GM12878 (cell line): ENCODE data around the gene ARHGEF17. TPM values are rescaled to one million over a fixed set of nuclear protein-coding genes. Genes with fewer than 3 reads are reported as not detected.

Experiments used
- ATAC-seq: fragments of 200-7000 bp; cut with Tn5 transposase; 3 replicates; pipeline ENCODE4 v1.9.1; 2020; ENCODE audit warnings: mild to moderate bottlenecking, moderate library complexity
- BruUV-seq: library from RNA; stranded (reverse); fragments of 400-500 nt; replicated peaks from 2 replicates; lab custom pipeline; 2021; lab: Mats Ljungman, UMichigan
- CTCF ChIA-PET: fragments of 300-600 bp; sonication (Branson Sonifier 250); formaldehyde crosslinking; extraction: SDS; loops from one replicate; lab custom pipeline; 2021; ENCODE audit warnings: inconsistent platforms; lab: Yijun Ruan, JAX
- POLR2A ChIA-PET: fragments of 350-600 bp; formaldehyde crosslinking; extraction: SDS; loops from one replicate; lab custom pipeline; 2021; ENCODE audit warnings: inconsistent platforms; lab: Charles Lee
- RAD21 ChIA-PET: fragments of 300-600 bp; sonication (Branson Sonifier 250); formaldehyde crosslinking; loops from one replicate; lab custom pipeline; 2023; ENCODE audit warnings: antibody characterized with exemption; ENCODE audit not compliant: unreplicated experiment; lab: Charles Lee
- SMC1A ChIA-PET: fragments of 300-600 bp; sonication (Branson Sonifier 250); formaldehyde crosslinking; loops from one replicate; lab custom pipeline; 2023; ENCODE audit not compliant: unreplicated experiment, uncharacterized antibody; lab: Charles Lee
- DNase-seq: peaks from one replicate; pipeline ENCODE4 v3.0.0-alpha.2; 2011; ENCODE audit warnings: low read depth, low spot score
- FAIRE-seq: peaks from 3 replicates; lab custom pipeline; 2011; peaks lifted over from hg19 to GRCh38; lab: Jason Lieb, UNC
- H2AFZ ChIP-seq: 2 replicates; pipeline ENCODE4 v1.6.0; 2011; ENCODE audit warnings: low read depth, low read length, control low read depth; ENCODE audit not compliant: control insufficient read depth
- H3K27ac ChIP-seq: 2 replicates; pipeline ENCODE4 v1.5.1; 2011; ENCODE audit warnings: control low read depth; ENCODE audit not compliant: control insufficient read depth, insufficient read depth
- H3K27me3 ChIP-seq, 2 experiments: replicated peaks in 1 of 2; 2 replicates each; pipeline versions ENCODE4 v1.6.0 to v1.6.1; 2011; ENCODE audit warnings: low read length in 1 of 2; ENCODE audit not compliant: control insufficient read depth in 2 of 2, insufficient read depth in 2 of 2
- H3K36me3 ChIP-seq, 2 experiments: 2 replicates each; pipeline ENCODE4 v1.5.1; 2011; ENCODE audit warnings: low read length in 1 of 2; ENCODE audit not compliant: control insufficient read depth in 2 of 2, insufficient read depth in 2 of 2
- H3K4me1 ChIP-seq: 2 replicates; pipeline ENCODE4 v1.6.1; 2011; ENCODE audit warnings: mild to moderate bottlenecking, low read length, moderate library complexity, mixed read lengths; ENCODE audit not compliant: control insufficient read depth, insufficient read depth
- H3K4me2 ChIP-seq: 2 replicates; pipeline ENCODE4 v1.6.0; 2011; ENCODE audit warnings: control low read depth; ENCODE audit not compliant: control insufficient read depth, insufficient read depth
- H3K4me3 ChIP-seq: fragments of 200-600 bp; sonication (generic); 2 replicates; pipeline ENCODE4 v1.5.1; 2016
- H3K79me2 ChIP-seq: 2 replicates; pipeline ENCODE4 v1.6.0; 2011; ENCODE audit warnings: low read length; ENCODE audit not compliant: control insufficient read depth, insufficient read depth
- H3K9ac ChIP-seq: 2 replicates; pipeline ENCODE4 v1.8.0; 2011; ENCODE audit warnings: low read length, control low read depth, mixed read lengths; ENCODE audit not compliant: control insufficient read depth, insufficient read depth
- H3K9me3 ChIP-seq: replicated peaks from 3 replicates; pipeline ENCODE4 v1.5.1; 2011; ENCODE audit warnings: mild to moderate bottlenecking, low read length; ENCODE audit not compliant: control insufficient read depth, insufficient read depth
- H4K20me1 ChIP-seq: 2 replicates; pipeline ENCODE4 v1.6.0; 2011; ENCODE audit not compliant: control insufficient read depth, insufficient read depth
- ATF3 ChIP-seq: IDR thresholded peaks from 2 replicates; pipeline ENCODE4 v1.6.1; 2011; ENCODE audit warnings: low read depth, mild to moderate bottlenecking, low read length, moderate library complexity, borderline replicate concordance; ENCODE audit errors: extremely low read depth
- CHD2 ChIP-seq: IDR thresholded peaks from 2 replicates; pipeline ENCODE4 v1.6.1; 2011; ENCODE audit warnings: low read depth, low read length, improper control_type of control experiment, borderline replicate concordance
- SMC3 ChIP-seq: IDR thresholded peaks from 2 replicates; pipeline ENCODE4 v1.6.1; 2011; ENCODE audit warnings: low read length, improper control_type of control experiment, borderline replicate concordance
- SREBF1 ChIP-seq: IDR thresholded peaks from 2 replicates; pipeline ENCODE4 v1.6.1; 2012; ENCODE audit warnings: mild to moderate bottlenecking, low read length
- ZNF217 ChIP-seq: fragments of 450-650 bp; IDR thresholded peaks from 2 replicates; pipeline ENCODE4 v1.6.1; 2017; ENCODE audit warnings: antibody characterized with exemption, mild to moderate bottlenecking
- ZNF274 ChIP-seq: IDR thresholded peaks from one replicate; pipeline ENCODE4 v1.8.0; 2011; ENCODE audit not compliant: insufficient read length, insufficient read depth
- WGBS: methylation state at CpG from one replicate; pipeline ENCODE4 v1.1.6; 2016; ENCODE audit warnings: low lambda C conversion rate; ENCODE audit not compliant: insufficient replicate concordance, insufficient coverage; ENCODE audit errors: missing lambda C conversion rate; 5-methylcytosine and 5-hydroxymethylcytosine counted together
- in situ Hi-C: fragments of 300-500 bp; cut with MboI; formaldehyde crosslinking; loops from 9 replicates; pipeline ENCODE4 v1.14.3; 2018; ENCODE audit warnings: mixed read lengths
- intact Hi-C: fragments of 100-400 bp; cut with micrococcal nuclease; formaldehyde crosslinking; loops from one replicate; pipeline ENCODE4 v1.14.2; 2022; ENCODE audit not compliant: unreplicated experiment
- polyA plus RNA-seq, 11 experiments: library from polyadenylated mRNA; depleted of rRNA in 4 of 11; unstranded in 6 of 11; stranded (reverse) in 5 of 11; fragments of >200 nt; fragmentation: Nextera tagmentation in 4 of 11; fragmentation: Illumina TruSeq in 1 of 11; extraction: Ambion mirVana in 4 of 11; extraction: Trizol in 1 of 11; gene quantifications; 1 replicate in 1 of 11; 2 replicates in 10 of 11; pipeline versions ENCODE4 v1.2.1 to v1.2.3, GENCODE V29; 2011 to 2016; ENCODE audit warnings: inconsistent platforms in 2 of 11, missing spikeins in 2 of 11, low read depth in 1 of 11
- total RNA-seq, 4 experiments: library from RNA; depleted of rRNA in 3 of 4; stranded (reverse); fragments of >200 nt in 3 of 4; fragmentation: Illumina TruSeq in 1 of 4; extraction: Trizol in 1 of 4; gene quantifications; 2 replicates each; pipeline versions ENCODE4 v1.2.1 to v1.2.3, GENCODE V29; 2013 to 2021
- TF ChIP-seq, protein P1 (sequence below): fragments of 150-350 bp; IDR thresholded peaks from 2 replicates; pipeline ENCODE4 v1.6.1; 2016; ENCODE audit warnings: low read depth, low read length

The ARHGEF17 gene
- total and polyA plus RNA-seq, 10 of the 15 experiments (the other 5 are each of a cell fraction or from before 2014, with no cell fraction given) = 0.15 to 11.0 (median 1.7) TPM

GRCh38 chr11:73283276-73284000 is 24.6 kb upstream of the ARHGEF17 start:
- ChIA-PET RAD21 (no interaction called here), SMC1A (interaction anchor here (1.0 to 1.5 kb wide), 2 partner anchors 15 to 39 kb away, joined by 3 read pairs; no protein-coding TSS in a partner anchor), POLR2A (no interaction called here), CTCF (interaction anchor here (0.8 to 10.6 kb wide), 3 partner anchors 11 to 98 kb away, joined by 3 to 116 read pairs (median 7); no protein-coding TSS in a partner anchor)
- no peaks in the 10 kb centered on the region for H4K20me1 ChIP-seq
- H3K4me3 ChIP-seq = no peak overlapping the region
- peaks cover 12% of the 10 kb centered on the region for H3K4me1 ChIP-seq
- DNase-seq (no peak), ATAC-seq (no peak), FAIRE-seq (no peak)
- no peak overlapping the region for H3K4me2 ChIP-seq
- H3K9me3 ChIP-seq = no peaks in the 10 kb centered on the region
- WGBS = 59% methylated on average over 10 of the region's 10 CpGs
- intact Hi-C loops = no loop called here
- H3K27me3 ChIP-seq = no peaks in the 10 kb centered on the region
- no peak for TF ChIP-seq SMC3
- no peak for TF ChIP-seq SREBF1
- TF ChIP-seq, protein P1, sequence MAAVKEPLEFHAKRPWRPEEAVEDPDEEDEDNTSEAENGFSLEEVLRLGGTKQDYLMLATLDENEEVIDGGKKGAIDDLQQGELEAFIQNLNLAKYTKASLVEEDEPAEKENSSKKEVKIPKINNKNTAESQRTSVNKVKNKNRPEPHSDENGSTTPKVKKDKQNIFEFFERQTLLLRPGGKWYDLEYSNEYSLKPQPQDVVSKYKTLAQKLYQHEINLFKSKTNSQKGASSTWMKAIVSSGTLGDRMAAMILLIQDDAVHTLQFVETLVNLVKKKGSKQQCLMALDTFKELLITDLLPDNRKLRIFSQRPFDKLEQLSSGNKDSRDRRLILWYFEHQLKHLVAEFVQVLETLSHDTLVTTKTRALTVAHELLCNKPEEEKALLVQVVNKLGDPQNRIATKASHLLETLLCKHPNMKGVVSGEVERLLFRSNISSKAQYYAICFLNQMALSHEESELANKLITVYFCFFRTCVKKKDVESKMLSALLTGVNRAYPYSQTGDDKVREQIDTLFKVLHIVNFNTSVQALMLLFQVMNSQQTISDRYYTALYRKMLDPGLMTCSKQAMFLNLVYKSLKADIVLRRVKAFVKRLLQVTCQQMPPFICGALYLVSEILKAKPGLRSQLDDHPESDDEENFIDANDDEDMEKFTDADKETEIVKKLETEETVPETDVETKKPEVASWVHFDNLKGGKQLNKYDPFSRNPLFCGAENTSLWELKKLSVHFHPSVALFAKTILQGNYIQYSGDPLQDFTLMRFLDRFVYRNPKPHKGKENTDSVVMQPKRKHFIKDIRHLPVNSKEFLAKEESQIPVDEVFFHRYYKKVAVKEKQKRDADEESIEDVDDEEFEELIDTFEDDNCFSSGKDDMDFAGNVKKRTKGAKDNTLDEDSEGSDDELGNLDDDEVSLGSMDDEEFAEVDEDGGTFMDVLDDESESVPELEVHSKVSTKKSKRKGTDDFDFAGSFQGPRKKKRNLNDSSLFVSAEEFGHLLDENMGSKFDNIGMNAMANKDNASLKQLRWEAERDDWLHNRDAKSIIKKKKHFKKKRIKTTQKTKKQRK = no peak
- TF ChIP-seq CHD2 = no peak
- TF ChIP-seq ZNF274 = no peak
- TF ChIP-seq ZNF217 = no peak
- TF ChIP-seq ATF3 = no peak
- H2AFZ ChIP-seq = no peak overlapping the region
- no peaks in the 10 kb centered on the region for H3K79me2 ChIP-seq
- BruUV-seq = no TSS peak
- in situ Hi-C loops = no loop called here
- no peak overlapping the region for H3K9ac ChIP-seq
- H3K27ac ChIP-seq = no peak overlapping the region
- H3K36me3 ChIP-seq = no peaks in the 10 kb centered on the region
